Ascending aorta (tissue), 2 donors: ENCODE measurements around the gene UST. TPM values are rescaled to one million over a fixed set of nuclear protein-coding genes. Genes with fewer than 3 reads are reported as not detected.

ENCODE experiments used
- DNase-seq, 2 donors: peaks; one replicate each; pipeline ENCODE4 v3.0.0-alpha.2; 2019; ENCODE audit warnings: low spot score in 2 of 2
- H3K27ac ChIP-seq, 2 donors: fragments of 200-600 bp; sonication (generic); one replicate each; pipeline ENCODE4 v1.5.1; 2016 to 2017; ENCODE audit warnings: mild to moderate bottlenecking in 1 of 2
- H3K27me3 ChIP-seq: fragments of 200-600 bp; sonication (generic); one replicate; pipeline ENCODE4 v1.5.1; 2017
- H3K36me3 ChIP-seq, 2 donors: fragments of 200-600 bp; sonication (generic); one replicate each; pipeline ENCODE4 v1.5.1; 2016
- H3K4me1 ChIP-seq, 2 donors: fragments of 200-600 bp; sonication (generic); one replicate each; pipeline ENCODE4 v1.5.1; 2016 to 2017; ENCODE audit warnings: mild to moderate bottlenecking in 1 of 2
- H3K4me3 ChIP-seq, 2 donors: fragments of 200-600 bp; sonication (generic); one replicate each; pipeline ENCODE4 v1.5.1; 2016 to 2017; ENCODE audit warnings: mild to moderate bottlenecking in 1 of 2
- H3K9me3 ChIP-seq, 2 donors: fragments of 200-600 bp; sonication (generic); one replicate each; pipeline ENCODE4 v1.5.1; 2016
- intact Hi-C: fragments of 100-400 bp; cut with DNase I; formaldehyde crosslinking; loops from one replicate; pipeline ENCODE4 v1.15.1; 2023
- total RNA-seq: library from RNA; depleted of rRNA; stranded (reverse); fragments of >200 nt; gene quantifications from one replicate; pipeline ENCODE4 v1.1.0, GENCODE V29; 2016
- TF ChIP-seq, protein P1 (sequence below), 3 experiments: fragments of 200-600 bp in 2 of 3; fragments of 450-650 bp in 1 of 3; sonication (generic) in 2 of 3; IDR thresholded peaks; one replicate each; pipeline ENCODE4 v1.5.1; 2016 to 2019; ENCODE audit warnings: antibody characterized with exemption in 3 of 3, mild to moderate bottlenecking in 1 of 3, moderate library complexity in 1 of 3

UST gene
- total RNA-seq, 1 donor from 2014 or later: 27.0 TPM

DNA sequence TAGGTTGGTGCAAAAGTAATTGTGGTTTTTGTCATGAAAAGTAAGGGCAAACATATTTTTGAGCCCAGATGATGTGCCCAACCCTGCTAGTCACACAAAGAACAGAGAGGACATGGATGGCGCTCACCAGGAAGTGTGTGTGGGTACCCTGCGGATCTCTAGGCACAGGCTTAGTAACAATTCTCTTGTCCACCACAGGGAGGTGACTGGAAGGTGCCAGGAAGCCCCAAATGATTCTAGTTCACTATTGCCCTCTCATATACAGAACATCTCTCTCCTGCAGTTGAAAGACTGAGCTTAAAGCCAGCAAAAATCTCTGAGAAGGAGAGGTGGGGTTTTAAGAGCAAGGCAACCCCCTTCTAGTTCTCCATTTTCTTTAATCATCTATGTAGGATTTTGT is 298.6 kb downstream of the UST start:
- Histone ChIP-seq H3K9me3 (no peaks in the 10 kb centered on the region), H3K4me3 (no peak overlapping the region), H3K36me3 (no peaks in the 10 kb centered on the region), H3K27ac (no peak overlapping the region), H3K4me1 (peaks cover 0 to 4% of the 10 kb centered on the region in 2 donors), H3K27me3 (no peaks in the 10 kb centered on the region)
- TF ChIP-seq, protein P1, sequence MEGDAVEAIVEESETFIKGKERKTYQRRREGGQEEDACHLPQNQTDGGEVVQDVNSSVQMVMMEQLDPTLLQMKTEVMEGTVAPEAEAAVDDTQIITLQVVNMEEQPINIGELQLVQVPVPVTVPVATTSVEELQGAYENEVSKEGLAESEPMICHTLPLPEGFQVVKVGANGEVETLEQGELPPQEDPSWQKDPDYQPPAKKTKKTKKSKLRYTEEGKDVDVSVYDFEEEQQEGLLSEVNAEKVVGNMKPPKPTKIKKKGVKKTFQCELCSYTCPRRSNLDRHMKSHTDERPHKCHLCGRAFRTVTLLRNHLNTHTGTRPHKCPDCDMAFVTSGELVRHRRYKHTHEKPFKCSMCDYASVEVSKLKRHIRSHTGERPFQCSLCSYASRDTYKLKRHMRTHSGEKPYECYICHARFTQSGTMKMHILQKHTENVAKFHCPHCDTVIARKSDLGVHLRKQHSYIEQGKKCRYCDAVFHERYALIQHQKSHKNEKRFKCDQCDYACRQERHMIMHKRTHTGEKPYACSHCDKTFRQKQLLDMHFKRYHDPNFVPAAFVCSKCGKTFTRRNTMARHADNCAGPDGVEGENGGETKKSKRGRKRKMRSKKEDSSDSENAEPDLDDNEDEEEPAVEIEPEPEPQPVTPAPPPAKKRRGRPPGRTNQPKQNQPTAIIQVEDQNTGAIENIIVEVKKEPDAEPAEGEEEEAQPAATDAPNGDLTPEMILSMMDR (IDR thresholded peaks at IDR 0.05): no peak
- DNase-seq: no peak
- intact Hi-C loops: no loop called here

DNA sequence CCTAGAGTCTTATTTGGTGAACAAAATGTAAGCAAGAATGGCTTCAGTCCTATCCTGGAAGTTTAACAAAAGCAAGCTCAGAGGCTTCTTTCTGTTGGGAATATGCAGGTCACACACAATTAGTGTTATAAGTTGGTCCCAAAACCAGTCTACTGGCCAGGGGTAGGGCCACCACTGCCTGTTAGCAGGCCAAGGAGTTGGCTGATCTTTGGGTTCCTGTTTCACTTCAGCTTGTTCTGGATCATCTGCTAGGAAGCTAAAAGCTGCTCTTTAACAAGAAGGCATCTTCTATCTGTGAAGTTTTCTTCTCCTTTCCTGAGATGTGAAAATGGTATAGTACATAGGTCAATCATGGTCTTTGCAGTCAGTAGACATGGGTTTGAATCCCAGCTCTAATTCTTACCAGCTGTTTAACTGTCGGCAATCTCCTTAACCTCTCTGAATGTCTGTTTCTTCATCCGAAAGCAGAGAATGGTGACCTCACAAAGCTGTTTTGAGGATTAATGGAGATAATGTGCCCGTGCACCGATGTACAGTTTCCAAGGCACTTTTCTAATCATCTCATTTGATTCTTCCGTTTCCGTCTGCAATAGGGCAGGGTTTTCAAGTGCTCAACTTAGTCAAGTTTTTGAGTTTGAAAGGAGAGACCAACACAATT is 299.5 kb downstream of the UST start:
- TF ChIP-seq, protein P1 (IDR thresholded peaks at IDR 0.05): no peak
- no peak for DNase-seq
- Histone ChIP-seq H3K36me3 (no peaks in the 10 kb centered on the region), H3K27me3 (no peaks in the 10 kb centered on the region), H3K27ac (no peak overlapping the region), H3K9me3 (no peaks in the 10 kb centered on the region), H3K4me1 (peaks cover 0 to 4% of the 10 kb centered on the region in 2 donors), H3K4me3 (no peak overlapping the region)
- intact Hi-C loops: no loop called here

DNA sequence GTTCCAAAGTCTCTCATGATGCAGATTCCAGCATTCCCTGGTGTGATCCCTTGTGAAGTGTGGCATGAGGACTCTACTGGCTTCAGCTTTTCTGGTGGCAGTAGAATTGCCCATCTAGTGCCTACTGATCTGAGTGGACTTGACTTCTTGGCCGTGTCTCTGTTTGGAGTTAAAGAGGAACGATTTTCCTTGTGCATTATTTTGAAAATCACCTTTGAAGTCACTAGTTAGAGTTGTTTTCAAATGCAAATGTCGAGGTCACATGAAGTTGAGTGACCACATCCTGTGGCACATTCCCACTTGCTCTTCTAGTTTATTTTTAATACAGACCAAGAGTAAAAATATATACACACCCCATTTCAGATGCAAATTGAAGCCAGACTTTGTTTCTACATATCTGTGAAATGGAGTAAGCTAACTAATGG is 300.0 kb downstream of the UST start:
- Histone ChIP-seq H3K4me3 (no peak overlapping the region), H3K9me3 (no peaks in the 10 kb centered on the region), H3K36me3 (no peaks in the 10 kb centered on the region), H3K4me1 (peaks cover 0 to 4% of the 10 kb centered on the region in 2 donors), H3K27ac (no peak overlapping the region), H3K27me3 (no peaks in the 10 kb centered on the region)
- intact Hi-C loops: no loop called here
- no peak for DNase-seq
- TF ChIP-seq, protein P1 (IDR thresholded peaks at IDR 0.05): no peak

- H3K36me3 ChIP-seq: no peaks in the 10 kb centered on the region
- no peaks in the 10 kb centered on the region for H3K9me3 ChIP-seq
- peaks cover 0 to 4% of the 10 kb centered on the region in 2 donors for H3K4me1 ChIP-seq
- no peak overlapping the region for H3K4me3 ChIP-seq
- H3K27ac ChIP-seq: no peak overlapping the region
- intact Hi-C loops: no loop called here
- no peak for DNase-seq
- TF ChIP-seq, protein P1 (IDR thresholded peaks at IDR 0.05): no peak
- no peaks in the 10 kb centered on the region for H3K27me3 ChIP-seq
Measured at GRCh38 chr6:149049230-149049629, 302.4 kb downstream of the UST start.

DNA sequence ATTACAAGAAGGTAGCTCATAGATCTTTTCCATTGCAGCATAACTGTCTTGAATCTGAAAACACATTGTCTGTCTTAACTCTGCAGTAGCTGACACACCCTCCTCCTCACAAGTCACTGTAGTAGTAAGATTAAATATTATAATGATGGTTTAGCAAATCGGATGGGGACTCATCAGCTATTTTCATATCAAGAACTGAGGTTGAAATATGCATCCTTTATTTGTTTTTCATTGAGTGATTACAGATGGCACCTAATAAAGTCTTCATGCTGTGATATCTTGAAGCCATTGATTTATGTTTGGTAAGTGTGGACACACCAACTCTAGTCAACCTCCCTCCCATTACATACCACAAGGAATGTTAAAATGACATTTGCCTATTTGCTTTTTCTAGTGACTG is 303.3 kb downstream of the UST start:
- intact Hi-C loops: no loop called here
- no peak overlapping the region for H3K27ac ChIP-seq
- peaks cover 0 to 4% of the 10 kb centered on the region in 2 donors for H3K4me1 ChIP-seq
- no peak overlapping the region for H3K4me3 ChIP-seq
- H3K27me3 ChIP-seq: no peaks in the 10 kb centered on the region
- no peaks in the 10 kb centered on the region for H3K9me3 ChIP-seq
- DNase-seq: no peak
- H3K36me3 ChIP-seq: no peaks in the 10 kb centered on the region
- TF ChIP-seq, protein P1 (IDR thresholded peaks at IDR 0.05): no peak
